Measurements from ENCODE around the gene HES7. TPM values are rescaled to one million over a fixed set of nuclear protein-coding genes. Genes with fewer than 3 reads are reported as not detected.

The HES7 gene
- polyA plus RNA-seq, 1 of the 3 experiments (the other 2 are of a cell fraction), result 1.2 TPM

DNA sequence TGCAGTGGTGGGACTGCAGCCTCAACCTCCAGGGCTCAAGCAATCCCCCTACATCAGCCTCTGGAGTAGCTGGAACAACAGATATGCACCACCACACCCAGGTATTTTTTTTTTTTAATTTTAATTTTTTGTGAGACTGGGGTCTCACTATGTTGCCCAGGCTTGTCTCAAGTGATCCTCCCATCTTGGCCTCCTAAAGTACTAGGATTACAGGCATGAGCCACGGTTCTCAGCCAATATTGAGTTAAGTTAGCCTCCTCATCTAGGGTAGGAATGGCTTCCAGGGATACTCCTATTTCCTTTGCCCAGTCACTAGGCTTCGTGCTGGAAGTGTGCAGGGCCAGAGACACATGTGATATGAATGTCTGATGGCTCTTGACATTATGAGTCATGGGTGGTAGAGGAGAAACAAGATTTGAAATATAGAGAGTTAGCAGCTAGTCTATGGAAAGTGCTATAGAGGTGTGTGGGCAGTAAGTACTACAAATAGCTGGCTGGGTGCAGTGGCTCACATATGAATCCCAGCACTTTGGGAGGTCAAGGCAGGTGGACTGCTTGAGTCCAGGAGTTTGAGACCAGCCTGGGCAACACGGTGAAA lies 8.0 kb upstream of the HES7 start:
- H3K4me2 ChIP-seq, result no peak overlapping the region
- no peak overlapping the region for H3K9ac ChIP-seq
- no peaks in the 10 kb centered on the region for H3K9me2 ChIP-seq
- POLR2A ChIA-PET, result no interaction called here
- H3K4me1 ChIP-seq (ENCODE audit: control insufficient read depth in 1 of 2, insufficient read depth in 2 of 2, low read depth in 1 of 2, low read length in 1 of 2), result peaks cover 0 to 2% of the 10 kb centered on the region in 2 experiments; a peak in 1 of 4 replicates
- WGBS (ENCODE audit: low lambda C conversion rate), result 25% methylated on average over 3 of the region's 3 CpGs
- H3K36me3 ChIP-seq (replicated peaks in 1 of 2; ENCODE audit: control insufficient read depth in 1 of 2, insufficient read depth in 2 of 2, low read length in 1 of 2), result no peaks in the 10 kb centered on the region
- no peak overlapping the region for H3K4me3 ChIP-seq (ENCODE audit: low read depth in 2 of 2, low read length in 1 of 2)
- H4K20me1 ChIP-seq (ENCODE audit: insufficient read depth), result no peaks in the 10 kb centered on the region; the same call in 1 of the 2 replicates
- H3F3A ChIP-seq (replicated peaks; ENCODE audit: insufficient read depth), result peaks cover 26% of the 10 kb centered on the region
- no peak for DNase-seq
- H2AFZ ChIP-seq (ENCODE audit: low read depth), result no peak overlapping the region
- no peaks in the 10 kb centered on the region for H3K9me3 ChIP-seq
- H3K79me2 ChIP-seq (ENCODE audit: insufficient read depth), result no peaks in the 10 kb centered on the region
- no peak overlapping the region for H3K27ac ChIP-seq (ENCODE audit: low read depth in 2 of 2, low read length in 1 of 2)
- no peaks in the 10 kb centered on the region; the same call in 1 of the 2 replicates for H3K27me3 ChIP-seq (ENCODE audit: insufficient read depth)
- CTCF ChIA-PET, result interaction anchor here (0.6 to 3.9 kb wide), 6 partner anchors 12 to 185 kb away, joined by 3 to 20 read pairs (median 4); partner anchors contain the start of gene ALOXE3
- no peak for TF ChIP-seq GABPA (IDR thresholded peaks at IDR 0.05; ENCODE audit: low read depth)
- TF ChIP-seq TAF1 (IDR thresholded peaks at IDR 0.05; ENCODE audit: borderline replicate concordance, low read depth, low read length), result no peak
- no peak for TF ChIP-seq NRF1 (IDR thresholded peaks at IDR 0.05; ENCODE audit: low read depth, low read length)
- TF ChIP-seq POLR2AphosphoS5 (IDR thresholded peaks at IDR 0.05; ENCODE audit: low read depth, low read length), result no peak
- no peak for TF ChIP-seq JUND (IDR thresholded peaks at IDR 0.05)
- no peak for TF ChIP-seq RXRA (IDR thresholded peaks at IDR 0.05; ENCODE audit: borderline replicate concordance, low read depth)
- TF ChIP-seq, protein P1, sequence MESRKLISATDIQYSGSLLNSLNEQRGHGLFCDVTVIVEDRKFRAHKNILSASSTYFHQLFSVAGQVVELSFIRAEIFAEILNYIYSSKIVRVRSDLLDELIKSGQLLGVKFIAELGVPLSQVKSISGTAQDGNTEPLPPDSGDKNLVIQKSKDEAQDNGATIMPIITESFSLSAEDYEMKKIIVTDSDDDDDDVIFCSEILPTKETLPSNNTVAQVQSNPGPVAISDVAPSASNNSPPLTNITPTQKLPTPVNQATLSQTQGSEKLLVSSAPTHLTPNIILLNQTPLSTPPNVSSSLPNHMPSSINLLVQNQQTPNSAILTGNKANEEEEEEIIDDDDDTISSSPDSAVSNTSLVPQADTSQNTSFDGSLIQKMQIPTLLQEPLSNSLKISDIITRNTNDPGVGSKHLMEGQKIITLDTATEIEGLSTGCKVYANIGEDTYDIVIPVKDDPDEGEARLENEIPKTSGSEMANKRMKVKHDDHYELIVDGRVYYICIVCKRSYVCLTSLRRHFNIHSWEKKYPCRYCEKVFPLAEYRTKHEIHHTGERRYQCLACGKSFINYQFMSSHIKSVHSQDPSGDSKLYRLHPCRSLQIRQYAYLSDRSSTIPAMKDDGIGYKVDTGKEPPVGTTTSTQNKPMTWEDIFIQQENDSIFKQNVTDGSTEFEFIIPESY (IDR thresholded peaks at IDR 0.05; ENCODE audit: borderline replicate concordance, low read depth), result no peak

DNA sequence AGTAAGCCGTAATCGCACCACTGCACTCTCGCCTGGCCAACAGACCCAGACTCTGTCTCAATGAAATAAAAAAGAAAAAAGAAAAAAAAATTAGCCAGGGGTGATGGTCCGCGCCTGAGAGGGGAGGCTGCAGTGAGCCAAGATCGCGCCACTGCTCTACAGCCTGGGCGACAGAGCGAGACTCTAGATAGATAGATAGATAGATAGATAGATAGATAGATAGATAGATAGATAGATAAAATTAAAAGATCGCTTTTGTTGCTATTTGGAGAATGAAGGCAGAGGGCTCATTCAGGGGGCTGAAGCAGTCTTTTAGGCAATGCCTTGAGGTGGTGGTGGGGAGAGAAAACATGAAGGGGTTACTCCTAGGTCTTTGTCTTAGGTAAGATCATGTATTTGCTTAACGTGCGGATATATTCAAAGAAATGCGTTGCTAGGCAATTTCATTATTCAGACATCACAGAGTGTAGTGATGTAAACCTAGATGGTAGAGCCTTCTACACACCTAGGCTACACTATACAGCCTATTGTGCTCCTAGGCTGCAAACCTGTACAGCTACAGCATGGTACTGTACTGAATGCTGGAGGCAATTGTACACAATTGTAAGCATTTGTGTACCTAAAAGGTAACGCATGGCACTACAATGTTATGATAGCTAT lies 4.3 kb upstream of the HES7 start:
- H3K9me3 ChIP-seq, result no peaks in the 10 kb centered on the region
- peaks cover 0 to 22% of the 10 kb centered on the region in 2 experiments; a peak in 1 of 4 replicates for H3K4me1 ChIP-seq (ENCODE audit: control insufficient read depth in 1 of 2, insufficient read depth in 2 of 2, low read depth in 1 of 2, low read length in 1 of 2)
- 17% methylated on average over 14 of the region's 14 CpGs for WGBS (ENCODE audit: low lambda C conversion rate)
- no peak overlapping the region; the same call in 1 of the 2 replicates for H2AFZ ChIP-seq (ENCODE audit: low read depth)
- no peak overlapping the region for H3K9ac ChIP-seq
- H3K27me3 ChIP-seq (ENCODE audit: insufficient read depth), result no peaks in the 10 kb centered on the region; the same call in 1 of the 2 replicates
- H4K20me1 ChIP-seq (ENCODE audit: insufficient read depth), result no peaks in the 10 kb centered on the region; the same call in 1 of the 2 replicates
- CTCF ChIA-PET, result interaction anchor here (1.7 to 4.9 kb wide), 6 partner anchors 9 to 54 kb away, joined by 4 to 50 read pairs (median 8); no protein-coding TSS in a partner anchor
- peak overlapping the region; percentile 10 to 60; a peak in 3 of 4 replicates for H3K4me3 ChIP-seq (ENCODE audit: low read depth in 2 of 2, low read length in 1 of 2)
- no peak overlapping the region for H3K27ac ChIP-seq (ENCODE audit: low read depth in 2 of 2, low read length in 1 of 2)
- peaks cover 33% of the 10 kb centered on the region for H3F3A ChIP-seq (replicated peaks; ENCODE audit: insufficient read depth)
- peak overlapping the region; percentile 79 for H3K4me2 ChIP-seq
- POLR2A ChIA-PET, result no interaction called here
- no peaks in the 10 kb centered on the region for H3K79me2 ChIP-seq (ENCODE audit: insufficient read depth)
- DNase-seq, result no peak
- no peaks in the 10 kb centered on the region for H3K9me2 ChIP-seq
- TF ChIP-seq EZH2phosphoT487 (IDR thresholded peaks at IDR 0.05; ENCODE audit: borderline replicate concordance, low read depth) (no peak), SIN3A (IDR thresholded peaks at IDR 0.05; ENCODE audit: borderline replicate concordance, low read depth, low read length) (no peak), POLR2AphosphoS5 (IDR thresholded peaks at IDR 0.05; ENCODE audit: low read depth, low read length) (no peak), TEAD4 (IDR thresholded peaks at IDR 0.05; ENCODE audit: borderline replicate concordance, insufficient read depth) (no peak), GATA2 (CRISPR knock-in tag; IDR thresholded peaks at IDR 0.05) (no peak), CHD2 (IDR thresholded peaks at IDR 0.05; ENCODE audit: low read length, partially characterized antibody) (no peak), RCOR1 (IDR thresholded peaks at IDR 0.05; ENCODE audit: low read length) (no peak), FOSL2 (IDR thresholded peaks at IDR 0.05; ENCODE audit: borderline replicate concordance, low read depth) (no peak), NFIC (IDR thresholded peaks at IDR 0.05; ENCODE audit: borderline replicate concordance) (no peak), RXRA (IDR thresholded peaks at IDR 0.05; ENCODE audit: borderline replicate concordance, low read depth) (no peak), TAF1 (IDR thresholded peaks at IDR 0.05; ENCODE audit: borderline replicate concordance, low read depth, low read length) (no peak), TCF12 (IDR thresholded peaks at IDR 0.05) (no peak), MEF2A (IDR thresholded peaks at IDR 0.05; ENCODE audit: borderline replicate concordance, low read depth) (no peak), YY1 (IDR thresholded peaks at IDR 0.05; ENCODE audit: low read depth) (no peak), ELF1 (IDR thresholded peaks at IDR 0.05) (no peak)
- TF ChIP-seq, protein P2, sequence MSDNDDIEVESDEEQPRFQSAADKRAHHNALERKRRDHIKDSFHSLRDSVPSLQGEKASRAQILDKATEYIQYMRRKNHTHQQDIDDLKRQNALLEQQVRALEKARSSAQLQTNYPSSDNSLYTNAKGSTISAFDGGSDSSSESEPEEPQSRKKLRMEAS (IDR thresholded peaks at IDR 0.05; ENCODE audit: low read depth), result no peak
- TF ChIP-seq, protein P3, sequence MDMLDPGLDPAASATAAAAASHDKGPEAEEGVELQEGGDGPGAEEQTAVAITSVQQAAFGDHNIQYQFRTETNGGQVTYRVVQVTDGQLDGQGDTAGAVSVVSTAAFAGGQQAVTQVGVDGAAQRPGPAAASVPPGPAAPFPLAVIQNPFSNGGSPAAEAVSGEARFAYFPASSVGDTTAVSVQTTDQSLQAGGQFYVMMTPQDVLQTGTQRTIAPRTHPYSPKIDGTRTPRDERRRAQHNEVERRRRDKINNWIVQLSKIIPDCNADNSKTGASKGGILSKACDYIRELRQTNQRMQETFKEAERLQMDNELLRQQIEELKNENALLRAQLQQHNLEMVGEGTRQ (IDR thresholded peaks at IDR 0.05; ENCODE audit: borderline replicate concordance, low read depth, low read length), result no peak
- no peaks in the 10 kb centered on the region for H3K36me3 ChIP-seq (replicated peaks in 1 of 2; ENCODE audit: control insufficient read depth in 1 of 2, insufficient read depth in 2 of 2, low read length in 1 of 2)

Measured in SK-N-SH (cell line).